DOHH2 (cell line): ENCODE measurements around the gene LAMC2.

Experiments
- H3F3A ChIP-seq: fragments of 200-600 bp; sonication (generic), shearing (Covaris generic); 2 replicates; pipeline ENCODE4 v1.6.0; 2016; ENCODE audit warnings: antibody characterized with exemption, mild to moderate bottlenecking; ENCODE audit not compliant: control insufficient read depth, insufficient read depth
- H3K27ac ChIP-seq: fragments of 200-600 bp; sonication (generic); 2 replicates; pipeline ENCODE4 v1.5.1; 2014; ENCODE audit warnings: low read depth, mild to moderate bottlenecking, low read length, moderate library complexity
- H3K27me3 ChIP-seq: fragments of 200-600 bp; sonication (generic); 2 replicates; pipeline ENCODE4 v1.6.1; 2014; ENCODE audit warnings: mild to moderate bottlenecking, low read length, mixed read lengths; ENCODE audit not compliant: control insufficient read depth
- H3K36me3 ChIP-seq: fragments of 200-600 bp; sonication (generic); 2 replicates; pipeline ENCODE4 v1.6.1; 2014; ENCODE audit warnings: mild to moderate bottlenecking, low read length, moderate library complexity, mixed read lengths; ENCODE audit not compliant: control insufficient read depth
- H3K4me1 ChIP-seq: fragments of 200-600 bp; sonication (generic); 2 replicates; pipeline ENCODE4 v1.6.1; 2014; ENCODE audit warnings: mild to moderate bottlenecking, low read length, mixed read lengths; ENCODE audit not compliant: control insufficient read depth
- H3K4me2 ChIP-seq: fragments of 200-600 bp; sonication (generic); 2 replicates; pipeline ENCODE4 v1.6.0; 2014; ENCODE audit warnings: mild to moderate bottlenecking, low read length, moderate library complexity
- H3K4me3 ChIP-seq: fragments of 200-600 bp; sonication (generic); 2 replicates; pipeline ENCODE4 v1.5.1; 2014; ENCODE audit warnings: mild to moderate bottlenecking, low read length, mixed read lengths
- H3K79me2 ChIP-seq: fragments of 200-600 bp; sonication (generic); 2 replicates; pipeline ENCODE4 v1.6.1; 2014; ENCODE audit warnings: mild to moderate bottlenecking, low read length, mixed read lengths; ENCODE audit not compliant: control insufficient read depth
- H3K9me2 ChIP-seq: fragments of 200-600 bp; sonication (generic); replicated peaks from 2 replicates; pipeline ENCODE4 v1.6.1; 2014; ENCODE audit warnings: mild to moderate bottlenecking, low read length, mixed read lengths; ENCODE audit not compliant: control insufficient read depth
- H3K9me3 ChIP-seq: fragments of 200-600 bp; sonication (generic); 2 replicates; pipeline ENCODE4 v1.6.1; 2014; ENCODE audit warnings: antibody characterized with exemption, low read length, mixed read lengths; ENCODE audit not compliant: control insufficient read depth, insufficient read depth
- H4K20me1 ChIP-seq: fragments of 200-600 bp; sonication (generic); 2 replicates; pipeline ENCODE4 v1.6.0; 2014; ENCODE audit warnings: low read depth, mild to moderate bottlenecking, antibody characterized with exemption, low read length, moderate library complexity; ENCODE audit not compliant: control insufficient read depth, insufficient read depth
- CTCF ChIP-seq: fragments of 200-600 bp; sonication (generic); IDR thresholded peaks from one replicate; pipeline ENCODE4 v1.5.1; 2014; ENCODE audit warnings: antibody characterized with exemption, mild to moderate bottlenecking, low read depth, low read length; ENCODE audit not compliant: poor library complexity, severe bottlenecking
- EZH2phosphoT487 ChIP-seq: fragments of 200-600 bp; sonication (generic); IDR thresholded peaks from 2 replicates; pipeline ENCODE4 v1.6.1; 2017; ENCODE audit warnings: borderline replicate concordance, mild to moderate bottlenecking, antibody characterized with exemption, low read length, moderate library complexity, mixed read lengths

LAMC2 gene

GRCh38 chr1:183247931-183248330 lies 61.9 kb downstream of the LAMC2 start:
- Histone ChIP-seq H3K27ac (no peak overlapping the region), H3K4me1 (no peaks in the 10 kb centered on the region), H3F3A (no peaks in the 10 kb centered on the region), H3K9me3 (no peaks in the 10 kb centered on the region), H3K79me2 (no peaks in the 10 kb centered on the region), H3K36me3 (no peaks in the 10 kb centered on the region), H3K4me2 (no peak overlapping the region), H3K9me2 (no peaks in the 10 kb centered on the region), H3K4me3 (no peak overlapping the region), H4K20me1 (no peaks in the 10 kb centered on the region), H3K27me3 (peaks cover 30% of the 10 kb centered on the region)
- no peak for TF ChIP-seq EZH2phosphoT487
- no peak for TF ChIP-seq CTCF

GRCh38 chr1:183248989-183249691 lies 63.1 kb downstream of the LAMC2 start:
- Histone ChIP-seq H3K4me2 (no peak overlapping the region), H3K27me3 (peaks cover 20% of the 10 kb centered on the region), H3K36me3 (no peaks in the 10 kb centered on the region), H3K9me2 (no peaks in the 10 kb centered on the region), H3K4me3 (no peak overlapping the region), H3K79me2 (no peaks in the 10 kb centered on the region), H3F3A (no peaks in the 10 kb centered on the region), H3K4me1 (no peaks in the 10 kb centered on the region), H3K27ac (no peak overlapping the region), H4K20me1 (no peaks in the 10 kb centered on the region), H3K9me3 (no peaks in the 10 kb centered on the region)
- TF ChIP-seq CTCF (no peak), EZH2phosphoT487 (no peak)

DNA sequence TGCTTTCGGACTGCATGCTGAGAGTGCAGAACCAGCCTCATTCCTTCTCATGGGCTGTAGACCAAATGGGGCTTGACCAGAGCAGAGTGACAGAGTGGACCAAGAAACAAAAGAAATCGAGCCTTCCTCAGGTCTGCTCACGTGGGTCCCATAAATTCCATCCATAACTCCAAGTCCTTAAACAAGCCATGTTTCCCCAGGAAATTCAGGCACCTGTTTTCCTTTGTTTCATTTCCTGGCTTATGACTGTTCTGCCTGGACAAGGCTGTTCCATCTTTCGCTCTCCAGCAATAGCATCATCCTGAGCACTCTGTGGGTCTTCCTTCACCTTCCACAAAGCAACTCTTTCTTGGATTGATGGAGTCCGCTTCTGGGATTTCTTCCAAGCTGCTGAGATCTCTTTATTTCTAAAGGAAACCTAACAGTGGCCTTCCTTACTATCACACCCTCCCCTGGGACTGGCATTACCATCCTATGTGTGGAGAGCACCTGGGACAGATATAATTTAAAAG lies 63.9 kb downstream of the LAMC2 start:
- H3K27ac ChIP-seq: no peak overlapping the region
- H3K9me2 ChIP-seq: no peaks in the 10 kb centered on the region
- no peaks in the 10 kb centered on the region for H3F3A ChIP-seq
- H3K9me3 ChIP-seq: peaks cover 2% of the 10 kb centered on the region
- TF ChIP-seq CTCF: no peak
- no peaks in the 10 kb centered on the region for H3K79me2 ChIP-seq
- no peak overlapping the region for H3K4me2 ChIP-seq
- no peaks in the 10 kb centered on the region for H3K4me1 ChIP-seq
- H4K20me1 ChIP-seq: no peaks in the 10 kb centered on the region
- no peaks in the 10 kb centered on the region for H3K36me3 ChIP-seq
- H3K27me3 ChIP-seq: peaks cover 20% of the 10 kb centered on the region
- no peak overlapping the region for H3K4me3 ChIP-seq
